GM10266 (cell line): ENCODE results near the gene FREM2.

Experiments used
- DNase-seq: peaks from one replicate; pipeline ENCODE4 v3.0.0; 2012; ENCODE audit errors: extremely low spot score
- TF ChIP-seq, protein P1 (sequence below): IDR thresholded peaks from 2 replicates; pipeline ENCODE4 v1.5.1; 2012; ENCODE audit warnings: mild to moderate bottlenecking, low read depth; ENCODE audit not compliant: control insufficient read depth, insufficient read depth; ENCODE audit errors: missing control alignments

The FREM2 gene

DNA sequence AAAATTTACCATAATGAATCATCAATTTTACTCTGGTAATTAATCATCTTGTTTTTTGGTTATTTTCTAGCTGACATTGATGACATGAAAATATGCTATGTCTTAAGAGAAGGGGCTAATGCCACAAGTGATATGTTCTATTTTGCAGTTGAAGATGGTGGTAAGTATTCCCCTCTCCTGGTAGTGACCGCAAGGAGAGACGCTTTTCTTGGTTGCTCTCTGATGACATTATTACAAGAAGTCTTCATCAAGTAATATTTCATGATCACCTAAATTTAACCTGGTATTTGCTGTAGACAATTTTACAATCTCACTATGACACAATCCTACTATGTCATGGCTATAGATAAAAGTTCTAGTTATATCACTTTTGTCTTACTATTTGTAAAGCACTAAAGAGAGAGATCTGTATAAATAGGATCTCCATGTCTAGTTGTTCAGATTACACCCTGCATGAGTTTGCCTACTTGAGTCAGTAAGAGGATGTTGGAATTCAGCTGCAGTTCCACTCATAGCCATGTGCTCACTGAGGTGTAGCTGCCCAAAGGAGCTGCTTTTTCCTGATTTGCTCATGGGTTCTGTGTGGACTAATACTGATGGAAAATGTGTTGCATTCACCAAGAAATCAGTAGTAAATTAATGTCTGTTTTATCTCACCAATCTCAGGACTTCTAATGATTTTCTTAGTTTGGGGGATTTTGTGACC, 10.9 kb downstream of the FREM2 start:
- TF ChIP-seq, protein P1, sequence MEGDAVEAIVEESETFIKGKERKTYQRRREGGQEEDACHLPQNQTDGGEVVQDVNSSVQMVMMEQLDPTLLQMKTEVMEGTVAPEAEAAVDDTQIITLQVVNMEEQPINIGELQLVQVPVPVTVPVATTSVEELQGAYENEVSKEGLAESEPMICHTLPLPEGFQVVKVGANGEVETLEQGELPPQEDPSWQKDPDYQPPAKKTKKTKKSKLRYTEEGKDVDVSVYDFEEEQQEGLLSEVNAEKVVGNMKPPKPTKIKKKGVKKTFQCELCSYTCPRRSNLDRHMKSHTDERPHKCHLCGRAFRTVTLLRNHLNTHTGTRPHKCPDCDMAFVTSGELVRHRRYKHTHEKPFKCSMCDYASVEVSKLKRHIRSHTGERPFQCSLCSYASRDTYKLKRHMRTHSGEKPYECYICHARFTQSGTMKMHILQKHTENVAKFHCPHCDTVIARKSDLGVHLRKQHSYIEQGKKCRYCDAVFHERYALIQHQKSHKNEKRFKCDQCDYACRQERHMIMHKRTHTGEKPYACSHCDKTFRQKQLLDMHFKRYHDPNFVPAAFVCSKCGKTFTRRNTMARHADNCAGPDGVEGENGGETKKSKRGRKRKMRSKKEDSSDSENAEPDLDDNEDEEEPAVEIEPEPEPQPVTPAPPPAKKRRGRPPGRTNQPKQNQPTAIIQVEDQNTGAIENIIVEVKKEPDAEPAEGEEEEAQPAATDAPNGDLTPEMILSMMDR: no peak
- no peak for DNase-seq

- TF ChIP-seq, protein P1: no peak
- no peak for DNase-seq
Observed at GRCh38 chr13:38700051-38700450, 13.2 kb downstream of the FREM2 start.

- DNase-seq: no peak
- TF ChIP-seq, protein P1: no peak
Observed at GRCh38 chr13:38702669-38703068, 15.8 kb downstream of the FREM2 start.

- TF ChIP-seq, protein P1: no peak
Observed at GRCh38 chr13:38703255-38703654, 16.4 kb downstream of the FREM2 start.

DNA sequence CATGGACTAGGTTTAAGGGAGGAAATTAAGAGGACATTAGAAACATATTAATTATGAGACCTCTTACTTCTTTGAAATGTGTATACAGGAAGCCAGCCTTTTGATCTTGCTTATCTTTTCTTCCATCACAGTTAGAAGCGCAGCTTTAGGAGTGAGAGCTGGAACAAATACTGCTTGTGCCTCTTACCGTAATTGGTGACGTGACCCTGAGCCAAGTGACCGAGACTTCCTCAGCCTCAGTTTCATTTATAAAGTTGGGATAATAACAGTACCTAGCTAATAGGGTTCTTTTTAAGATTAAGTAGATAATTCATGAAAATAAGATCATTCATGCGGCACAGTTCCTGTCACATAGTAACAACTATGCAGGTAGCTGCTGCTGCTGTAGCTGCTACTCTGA, 18.5 kb downstream of the FREM2 start:
- no peak for DNase-seq
- TF ChIP-seq, protein P1: no peak

More at GRCh38 chr13:38703255-38703654, 16.4 kb downstream of the FREM2 start:
- DNase-seq: no peak

DNA sequence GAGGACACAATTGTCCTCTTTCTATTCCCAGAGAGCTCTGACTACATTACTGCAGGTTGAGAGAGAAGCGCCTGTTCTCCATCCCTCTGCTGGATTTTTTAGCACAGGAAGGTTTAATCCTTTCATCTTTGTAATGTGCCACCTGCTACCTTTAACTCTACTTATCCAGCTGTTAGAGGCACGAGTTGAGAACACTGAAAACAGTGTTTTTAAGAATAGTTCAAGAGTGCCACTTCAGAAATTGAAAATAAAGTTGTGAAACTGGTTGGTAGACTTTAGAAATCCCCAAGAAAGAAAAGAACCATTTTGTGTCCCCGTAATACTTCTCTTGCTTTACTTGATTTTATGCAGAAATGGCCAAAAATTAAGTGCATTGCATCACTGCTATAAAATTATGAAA, 20.6 kb downstream of the FREM2 start:
- TF ChIP-seq, protein P1: no peak

DNA sequence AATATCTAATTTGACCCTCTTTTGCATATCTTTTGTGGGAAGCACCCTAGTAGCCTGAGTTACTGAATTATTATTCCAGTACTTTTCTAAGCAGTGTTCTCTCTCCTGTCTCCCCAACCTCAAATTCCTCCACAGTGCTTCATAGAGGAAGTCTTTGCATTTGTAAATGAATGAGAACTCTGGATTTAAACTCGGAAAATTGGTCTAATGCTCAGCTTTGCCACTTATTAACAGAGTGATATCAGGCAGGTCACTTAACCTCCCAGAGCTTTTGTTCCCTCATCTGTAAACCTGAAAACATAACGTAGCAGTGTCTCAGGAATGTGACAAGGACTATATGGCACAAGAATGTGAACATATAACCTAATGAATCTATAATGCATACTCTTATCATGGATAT, 26.2 kb downstream of the FREM2 start:
- DNase-seq: no peak
- TF ChIP-seq, protein P1: no peak

More for the DNA sequence above, 20.6 kb downstream of the FREM2 start:
- DNase-seq: no peak
